Measurements from ENCODE around the gene VPREB3. TPM values are rescaled to one million over a fixed set of nuclear protein-coding genes. Genes with fewer than 3 reads are reported as not detected.

Gene VPREB3
- total and polyA plus RNA-seq, 2 of the 8 experiments (the other 6 are each of a cell fraction or from before 2014, with no cell fraction given) = 0.52 to 4.6 TPM

- DNase-seq (ENCODE audit: low read depth in 1 of 2, low spot score in 2 of 2) (no peak), FAIRE-seq (no peak)
- H3K14ac ChIP-seq (ENCODE audit: insufficient read length) = no peak overlapping the region
- H2BK120ac ChIP-seq (replicated peaks; ENCODE audit: low read depth, low read length) = no peak overlapping the region
- H3K9ac ChIP-seq (replicated peaks in 1 of 4; ENCODE audit: extremely low read depth in 1 of 4, low read depth in 3 of 4, low read length in 3 of 4) = no peak overlapping the region
- ChIA-PET POLR2A (ENCODE audit: partially characterized antibody) (interaction anchor here (0.8 kb wide), 1 partner anchor 12 kb away, joined by 3 read pairs; no protein-coding TSS in a partner anchor), CTCF (ENCODE audit: partially characterized antibody) (interaction anchor here (0.6 to 1.3 kb wide), 4 partner anchors 8 to 35 kb away, joined by 3 to 4 read pairs (median 3); no protein-coding TSS in a partner anchor)
- H3K36me3 ChIP-seq (ENCODE audit: control insufficient read depth in 2 of 4, insufficient read depth in 4 of 4, low read length in 3 of 4) = peaks cover 12 to 40% (median 24%) of the 10 kb centered on the region in 4 experiments
- H4K91ac ChIP-seq (replicated peaks; ENCODE audit: insufficient read length, low read length) = no peak overlapping the region
- H4K8ac ChIP-seq (ENCODE audit: extremely low read depth, insufficient read depth, low read length) = peak overlapping the region; percentile 35; the same call in 1 of the 2 replicates
- no peak overlapping the region for H2BK20ac ChIP-seq (ENCODE audit: low read length)
- H3K27me3 ChIP-seq (replicated peaks in 1 of 4; ENCODE audit: control insufficient read depth in 3 of 4, extremely low read depth in 1 of 4, insufficient read depth in 3 of 4, low read length in 3 of 4) = no peaks in the 10 kb centered on the region; a peak in 1 of 7 replicates
- peaks cover 0 to 6% of the 10 kb centered on the region in 2 experiments; a peak in 1 of 4 replicates for H3K79me2 ChIP-seq (ENCODE audit: control insufficient read depth in 1 of 2, insufficient read depth in 2 of 2, low read length in 2 of 2)
- no peak overlapping the region for H3K27ac ChIP-seq (ENCODE audit: low read depth, low read length)
- H3K23ac ChIP-seq (ENCODE audit: insufficient read length) = no peak overlapping the region
- H3K4ac ChIP-seq (replicated peaks; ENCODE audit: insufficient read length, low read depth, low read length) = no peak overlapping the region
- peaks cover 12% of the 10 kb centered on the region for H3K79me1 ChIP-seq (ENCODE audit: low read depth, low read length)
- H2AK5ac ChIP-seq (ENCODE audit: low read depth, low read length) = no peak overlapping the region
- no peak overlapping the region for H3K56ac ChIP-seq (replicated peaks; ENCODE audit: insufficient read length, low read depth, low read length)
- H2BK5ac ChIP-seq (ENCODE audit: low read depth, low read length) = no peak overlapping the region
- H3K23me2 ChIP-seq (ENCODE audit: low read depth, low read length) = no peaks in the 10 kb centered on the region
- no peak overlapping the region for H2BK12ac ChIP-seq (ENCODE audit: low read depth, low read length)
- H2AFZ ChIP-seq (ENCODE audit: low read length) = no peak overlapping the region
- peaks cover 0 to 9% of the 10 kb centered on the region in 2 experiments for H4K20me1 ChIP-seq (replicated peaks in 1 of 2; ENCODE audit: control insufficient read depth in 1 of 2, insufficient read depth in 2 of 2, low read length in 2 of 2)
- no peak for TF ChIP-seq SP2 (IDR thresholded peaks at IDR 0.05; ENCODE audit: low read length)
- no peak for TF ChIP-seq EZH2 (IDR thresholded peaks at IDR 0.05; ENCODE audit: low read depth, low read length, severe bottlenecking)
- no peak for TF ChIP-seq MAFK (IDR thresholded peaks at IDR 0.05; ENCODE audit: low read depth, low read length)
- no peak for TF ChIP-seq TEAD4 (IDR thresholded peaks at IDR 0.05; ENCODE audit: low read depth, low read length)
- TF ChIP-seq, protein P1, sequence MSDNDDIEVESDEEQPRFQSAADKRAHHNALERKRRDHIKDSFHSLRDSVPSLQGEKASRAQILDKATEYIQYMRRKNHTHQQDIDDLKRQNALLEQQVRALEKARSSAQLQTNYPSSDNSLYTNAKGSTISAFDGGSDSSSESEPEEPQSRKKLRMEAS (IDR thresholded peaks at IDR 0.05) = no peak
- TF ChIP-seq POLR2A (IDR thresholded peaks at IDR 0.05; ENCODE audit: control extremely low read depth in 1 of 2, low read depth in 2 of 2, low read length in 2 of 2) = no peak
- TF ChIP-seq CTBP2 (IDR thresholded peaks at IDR 0.05; ENCODE audit: borderline replicate concordance, insufficient read depth, insufficient read length, low read length) = no peak
- TF ChIP-seq ATF3 (IDR thresholded peaks at IDR 0.05; ENCODE audit: insufficient read depth, low read depth, low read length) = no peak
- no peak for TF ChIP-seq SP1 (IDR thresholded peaks at IDR 0.05; ENCODE audit: low read depth, low read length)
- no peak overlapping the region for H3K18ac ChIP-seq (ENCODE audit: extremely low read depth, low read length)
- no peak overlapping the region for H4K5ac ChIP-seq (ENCODE audit: insufficient read length, low read depth, low read length)
- H3K4me2 ChIP-seq (ENCODE audit: insufficient read depth in 1 of 2, low read depth in 2 of 2, low read length in 2 of 2) = no peak overlapping the region
- no peaks in the 10 kb centered on the region for H3K9me3 ChIP-seq (ENCODE audit: insufficient read depth in 2 of 2, low read depth in 1 of 2, low read length in 1 of 2)
- H3K4me3 ChIP-seq (ENCODE audit: extremely low read depth in 1 of 4, insufficient read depth in 2 of 4, low read depth in 3 of 4, low read length in 4 of 4) = no peak overlapping the region
- peaks cover 0 to 5% (median 2%) of the 10 kb centered on the region in 4 experiments; a peak in 5 of 7 replicates for H3K4me1 ChIP-seq (replicated peaks in 1 of 4; ENCODE audit: control insufficient read depth in 3 of 4, insufficient read depth in 4 of 4, low read length in 3 of 4)
- 87% methylated on average over 28 of the region's 28 CpGs; no CpG with 5 or more reads in 1 of the 2 experiments for WGBS, 2 experiments (ENCODE audit: extremely low coverage in 1 of 2, insufficient coverage in 1 of 2, insufficient read length in 1 of 2, insufficient replicate concordance in 2 of 2, low coverage in 1 of 2, low lambda C conversion rate in 2 of 2, missing lambda C conversion rate in 1 of 2)
- no peak overlapping the region for H2BK15ac ChIP-seq (ENCODE audit: low read length)
These were observed 40.3 kb downstream of the VPREB3 start for GRCh38 chr22:23713696-23714595.
